CD8-positive, alpha-beta memory T cell (primary cell): ENCODE measurements around the gene PRKAG1. TPM values are rescaled to one million over a fixed set of nuclear protein-coding genes. Genes with fewer than 3 reads are reported as not detected.

Source experiments
- CTCF ChIA-PET: fragments of 350-600 bp; sonication (Branson Sonifier 250); formaldehyde crosslinking; loops from one replicate; lab custom pipeline; 2021; ENCODE audit warnings: antibody characterized with exemption; lab: Charles Lee
- POLR2A ChIA-PET: fragments of 350-600 bp; sonication (Branson Sonifier 250); formaldehyde crosslinking; loops from one replicate; lab custom pipeline; 2021; ENCODE audit warnings: antibody characterized with exemption; lab: Charles Lee
- DNase-seq, 5 donors: peaks; one replicate each; pipeline versions ENCODE4 v3.0.0 to v3.0.0-alpha.2; 2020 to 2022; ENCODE audit warnings: mixed read lengths in 1 of 5
- H3K27ac ChIP-seq: one replicate; pipeline ENCODE4 v1.7.0; 2013; ENCODE audit warnings: low read depth, mild to moderate bottlenecking, low read length, moderate library complexity
- H3K27me3 ChIP-seq: 2 replicates; pipeline ENCODE4 v1.7.0; 2013; ENCODE audit warnings: low read length, mild to moderate bottlenecking; ENCODE audit not compliant: insufficient read depth, poor library complexity, severe bottlenecking
- H3K36me3 ChIP-seq: 2 replicates; pipeline ENCODE4 v1.7.0; 2013; ENCODE audit warnings: mild to moderate bottlenecking, low read length, moderate library complexity; ENCODE audit not compliant: insufficient read depth
- H3K4me1 ChIP-seq: 2 replicates; pipeline ENCODE4 v1.7.0; 2013; ENCODE audit warnings: mild to moderate bottlenecking, low read length, moderate library complexity; ENCODE audit not compliant: insufficient read depth
- H3K4me3 ChIP-seq: 2 replicates; pipeline ENCODE4 v1.7.0; 2013; ENCODE audit warnings: mild to moderate bottlenecking, low read length
- H3K9me3 ChIP-seq: 2 replicates; pipeline ENCODE4 v1.7.0; 2013; ENCODE audit warnings: mild to moderate bottlenecking, low read length
- H3K27ac Mint-ChIP-seq, 8 donors: one replicate each; pipeline ENCODE4 v1.8.0; 2020 to 2021; ENCODE audit warnings: mixed read lengths in 8 of 8, mild to moderate bottlenecking in 6 of 8, inconsistent platforms in 3 of 8, moderate library complexity in 3 of 8
- H3K27me3 Mint-ChIP-seq, 2 donors: one replicate each; pipeline ENCODE4 v1.8.0; 2020 to 2021; ENCODE audit warnings: mixed read lengths in 2 of 2, mild to moderate bottlenecking in 1 of 2, moderate library complexity in 1 of 2
- H3K36me3 Mint-ChIP-seq, 3 donors: one replicate each; pipeline ENCODE4 v1.8.0; 2020 to 2021; ENCODE audit warnings: mixed read lengths in 3 of 3, inconsistent platforms in 1 of 3, mild to moderate bottlenecking in 1 of 3
- H3K4me1 Mint-ChIP-seq, 3 donors: one replicate each; pipeline ENCODE4 v1.8.0; 2020 to 2021; ENCODE audit warnings: mixed read lengths in 3 of 3, inconsistent platforms in 1 of 3, mild to moderate bottlenecking in 1 of 3
- H3K4me3 Mint-ChIP-seq, 7 donors: one replicate each; pipeline ENCODE4 v1.8.0; 2020 to 2021; ENCODE audit warnings: mixed read lengths in 7 of 7, mild to moderate bottlenecking in 6 of 7, moderate library complexity in 4 of 7, inconsistent platforms in 2 of 7
- H3K9me3 Mint-ChIP-seq, 5 donors: one replicate each; pipeline ENCODE4 v1.8.0; 2020 to 2022; ENCODE audit warnings: mixed read lengths in 5 of 5, mild to moderate bottlenecking in 3 of 5, moderate library complexity in 2 of 5, inconsistent platforms in 1 of 5
- polyA plus RNA-seq: library from polyadenylated mRNA; unstranded; fragments of 300-500 nt; fragmentation: Illumina TruSeq; gene quantifications from one replicate; pipeline ENCODE4 v1.2.3, GENCODE V29; 2021
- total RNA-seq, 2 experiments: library from RNA; stranded (reverse); gene quantifications; one replicate each; pipeline ENCODE4 v1.2.3, GENCODE V29; 2021

The PRKAG1 gene
- total and polyA plus RNA-seq, 3 experiments from 2014 or later = 45.9 to 78.3 (median 73.3) TPM

DNA sequence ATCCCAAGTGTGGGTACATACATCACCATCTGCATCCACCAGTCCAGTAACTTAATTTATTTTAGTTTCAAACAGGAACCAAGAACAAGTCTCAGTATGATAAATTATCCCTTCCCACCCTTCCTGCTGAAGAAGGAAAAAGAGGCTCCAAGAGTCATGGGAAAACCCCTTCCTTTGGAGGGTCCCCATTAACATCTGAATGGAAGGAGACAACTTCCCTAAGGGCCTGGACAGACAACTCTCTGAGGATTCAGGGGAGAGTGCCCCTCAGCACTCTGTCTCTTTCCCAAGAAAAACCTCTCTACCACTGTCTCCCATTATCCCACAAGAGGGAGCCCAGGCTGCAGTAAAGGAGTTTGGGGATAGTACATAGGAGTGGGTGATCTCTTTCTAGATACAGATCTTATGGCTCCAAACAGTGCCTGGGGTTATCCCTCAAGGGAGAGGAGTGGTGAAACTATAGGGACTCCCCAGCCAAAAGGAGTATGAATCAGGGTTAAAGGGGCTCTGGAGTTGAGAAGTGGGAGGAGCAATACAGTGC, 53.2 kb downstream of the PRKAG1 start:
- no peak overlapping the region for H3K4me3 ChIP-seq
- peaks cover 4 to 13% (median 5%) of the 10 kb centered on the region in 3 donors for H3K4me1 Mint-ChIP-seq
- CTCF ChIA-PET = interaction anchor here (2.5 to 4.8 kb wide), 2 partner anchors 13 to 14 kb away, joined by 6 to 45 read pairs; partner anchors contain the start of gene WNT1
- H3K36me3 ChIP-seq = no peaks in the 10 kb centered on the region
- no peak overlapping the region for H3K4me3 Mint-ChIP-seq
- no peak for DNase-seq
- no peaks in the 10 kb centered on the region for H3K9me3 ChIP-seq
- POLR2A ChIA-PET = no interaction called here
- no peaks in the 10 kb centered on the region for H3K36me3 Mint-ChIP-seq
- H3K27me3 Mint-ChIP-seq = peaks cover 0 to 6% of the 10 kb centered on the region in 2 donors
- no peak overlapping the region for H3K27ac ChIP-seq
- no peaks in the 10 kb centered on the region for H3K9me3 Mint-ChIP-seq
- H3K27ac Mint-ChIP-seq = peak overlapping the region in 1 of 8 donors; percentile 14
- peaks cover 13% of the 10 kb centered on the region for H3K4me1 ChIP-seq
- H3K27me3 ChIP-seq = peaks cover 3% of the 10 kb centered on the region

DNA sequence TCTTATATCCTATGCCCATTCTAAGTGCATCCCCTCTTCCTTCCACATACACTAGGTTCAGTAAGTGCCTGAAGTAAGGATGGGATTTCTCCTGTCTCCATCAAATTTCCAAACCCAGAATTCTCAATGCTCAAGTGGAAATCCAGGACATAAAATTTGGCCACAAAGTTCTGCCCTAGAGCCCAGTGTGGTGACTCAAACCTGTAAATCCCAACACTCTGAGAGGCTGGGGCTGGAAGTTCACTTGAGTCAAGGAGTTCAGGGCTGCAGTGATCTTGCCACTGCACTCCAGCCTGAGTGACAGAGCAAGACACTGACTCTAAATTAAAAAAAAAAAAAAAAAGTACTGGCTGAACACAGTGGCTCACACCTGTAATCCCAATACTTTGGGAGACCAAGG, 56.8 kb downstream of the PRKAG1 start:
- ChIA-PET POLR2A (no interaction called here), CTCF (interaction anchor here (1.2 to 1.3 kb wide), 2 partner anchors 16 to 35 kb away, joined by 3 to 4 read pairs; no protein-coding TSS in a partner anchor)
- no peaks in the 10 kb centered on the region for H3K36me3 ChIP-seq
- Mint-ChIP-seq H3K27me3 (peaks cover 0 to 6% of the 10 kb centered on the region in 2 donors), H3K36me3 (peaks cover 0 to 7% (median 0%) of the 10 kb centered on the region in 3 donors), H3K4me1 (peaks cover 8 to 14% (median 8%) of the 10 kb centered on the region in 3 donors), H3K4me3 (no peak overlapping the region), H3K27ac (no peak overlapping the region), H3K9me3 (no peaks in the 10 kb centered on the region)
- H3K27me3 ChIP-seq = no peaks in the 10 kb centered on the region
- no peak overlapping the region for H3K4me3 ChIP-seq
- no peak for DNase-seq
- H3K9me3 ChIP-seq = no peaks in the 10 kb centered on the region
- no peak overlapping the region for H3K27ac ChIP-seq
- peaks cover 6% of the 10 kb centered on the region for H3K4me1 ChIP-seq

DNA sequence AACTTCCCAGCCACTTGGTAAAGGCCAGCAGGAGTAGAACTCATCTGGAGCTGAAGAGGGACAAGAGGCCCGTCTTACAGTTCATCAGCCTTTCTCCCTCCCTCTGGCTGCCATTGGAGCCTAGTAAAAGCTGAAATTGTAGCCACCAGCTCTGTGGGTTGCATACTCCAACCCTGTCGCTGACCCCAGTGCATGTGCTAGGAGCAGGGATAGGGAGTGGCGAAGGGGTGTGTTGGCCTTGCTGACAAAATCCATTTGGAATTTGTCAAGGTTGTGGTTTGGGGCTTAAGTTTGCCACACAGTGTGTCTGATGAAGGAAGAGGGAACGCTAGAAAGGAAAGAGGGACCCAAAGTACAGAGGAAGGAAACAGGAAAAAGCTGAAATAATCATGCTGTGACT, 57.2 kb downstream of the PRKAG1 start:
- Histone ChIP-seq H3K4me3 (no peak overlapping the region), H3K4me1 (peaks cover 9% of the 10 kb centered on the region), H3K27ac (no peak overlapping the region), H3K27me3 (no peaks in the 10 kb centered on the region), H3K9me3 (no peaks in the 10 kb centered on the region), H3K36me3 (no peaks in the 10 kb centered on the region)
- CTCF ChIA-PET = interaction anchor here (0.8 to 1.3 kb wide), 3 partner anchors 16 to 35 kb away, joined by 3 to 4 read pairs (median 3); no protein-coding TSS in a partner anchor
- peaks cover 0 to 6% of the 10 kb centered on the region in 2 donors for H3K27me3 Mint-ChIP-seq
- DNase-seq = no peak
- POLR2A ChIA-PET = no interaction called here
- H3K36me3 Mint-ChIP-seq = peaks cover 0 to 11% (median 0%) of the 10 kb centered on the region in 3 donors
- H3K9me3 Mint-ChIP-seq = no peaks in the 10 kb centered on the region
- H3K4me3 Mint-ChIP-seq = no peak overlapping the region
- no peak overlapping the region for H3K27ac Mint-ChIP-seq
- peaks cover 13 to 18% (median 13%) of the 10 kb centered on the region in 3 donors for H3K4me1 Mint-ChIP-seq

DNA sequence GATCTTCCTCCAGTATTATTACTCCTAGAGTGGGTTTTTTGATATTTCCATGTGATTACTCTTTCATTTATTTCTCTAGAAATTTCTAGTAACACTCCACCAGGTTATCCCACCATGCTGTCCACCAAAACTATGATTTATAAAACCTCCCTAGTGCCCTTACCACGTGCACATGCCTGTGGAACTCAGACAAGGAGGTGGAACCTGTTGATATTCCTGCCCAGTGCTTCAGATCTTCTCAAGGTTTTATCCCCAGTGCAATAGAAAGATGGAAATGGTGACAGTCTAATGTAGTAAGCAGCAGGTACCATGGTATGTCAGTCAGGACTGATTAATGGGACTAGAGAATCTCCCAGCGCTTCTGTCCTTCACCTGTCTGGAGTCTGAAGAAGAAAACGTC, 57.7 kb downstream of the PRKAG1 start:
- no peaks in the 10 kb centered on the region for H3K9me3 ChIP-seq
- ChIA-PET POLR2A (no interaction called here), CTCF (interaction anchor here (0.8 to 1.2 kb wide), 2 partner anchors 31 to 36 kb away, joined by 3 read pairs; no protein-coding TSS in a partner anchor)
- H3K4me1 ChIP-seq = peaks cover 14% of the 10 kb centered on the region
- no peaks in the 10 kb centered on the region for H3K9me3 Mint-ChIP-seq
- peaks cover 0 to 6% of the 10 kb centered on the region in 2 donors for H3K27me3 Mint-ChIP-seq
- no peaks in the 10 kb centered on the region for H3K36me3 ChIP-seq
- peaks cover 18 to 23% (median 18%) of the 10 kb centered on the region in 3 donors for H3K4me1 Mint-ChIP-seq
- peaks cover 0 to 11% (median 0%) of the 10 kb centered on the region in 3 donors for H3K36me3 Mint-ChIP-seq
- peak overlapping the region in 2 of 7 donors; percentile 55 to 64 for H3K4me3 Mint-ChIP-seq
- H3K27ac ChIP-seq = no peak overlapping the region
- H3K27ac Mint-ChIP-seq = peak overlapping the region in 1 of 8 donors; percentile 23
- no peak overlapping the region for H3K4me3 ChIP-seq
- H3K27me3 ChIP-seq = no peaks in the 10 kb centered on the region
- DNase-seq = no peak

DNA sequence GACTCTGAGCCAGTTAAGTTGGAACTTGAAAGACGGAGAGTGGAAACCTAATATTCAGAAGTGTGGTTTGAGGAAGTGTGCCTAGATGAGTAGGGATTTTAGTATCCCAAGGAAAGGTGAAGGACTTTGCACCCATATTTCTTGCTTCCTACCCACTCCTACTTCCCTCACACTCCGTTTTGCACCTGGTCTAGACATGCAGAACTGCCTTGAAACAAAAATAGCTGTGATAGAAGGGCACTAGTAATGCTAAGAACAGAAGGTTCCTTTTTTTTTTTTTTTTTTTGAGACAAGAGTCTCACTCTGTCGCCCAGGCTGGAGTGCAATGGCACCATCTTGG, 60.6 kb downstream of the PRKAG1 start:
- H3K4me3 Mint-ChIP-seq = peak overlapping the region; percentile 93 to 99 (median 96)
- H3K4me3 ChIP-seq = peak overlapping the region; percentile 83
- peak overlapping the region; percentile 84 for H3K27ac ChIP-seq
- H3K27ac Mint-ChIP-seq = peak overlapping the region in 7 of 8 donors; percentile 68 to 97 (median 93)
- ChIA-PET POLR2A (interaction anchor here (1.0 to 1.4 kb wide), 8 partner anchors 16 to 173 kb away, joined by 3 to 18 read pairs (median 4); partner anchors contain the start of genes DDX23, FKBP11, LMBR1L and TUBA1B), CTCF (interaction anchor here (0.8 to 4.3 kb wide), 12 partner anchors 11 to 107 kb away, joined by 3 to 50 read pairs (median 5); partner anchors contain the start of genes FKBP11 and WNT1)
- H3K4me1 ChIP-seq = peaks cover 33% of the 10 kb centered on the region
- H3K9me3 ChIP-seq = no peaks in the 10 kb centered on the region
- DNase-seq = no peak
- H3K36me3 ChIP-seq = no peaks in the 10 kb centered on the region
- peaks cover 0 to 14% (median 0%) of the 10 kb centered on the region in 3 donors for H3K36me3 Mint-ChIP-seq
- H3K27me3 ChIP-seq = no peaks in the 10 kb centered on the region
- H3K4me1 Mint-ChIP-seq = peaks cover 34 to 48% (median 41%) of the 10 kb centered on the region in 3 donors
- peaks cover 0 to 6% of the 10 kb centered on the region in 2 donors for H3K27me3 Mint-ChIP-seq
- no peaks in the 10 kb centered on the region for H3K9me3 Mint-ChIP-seq

DNA sequence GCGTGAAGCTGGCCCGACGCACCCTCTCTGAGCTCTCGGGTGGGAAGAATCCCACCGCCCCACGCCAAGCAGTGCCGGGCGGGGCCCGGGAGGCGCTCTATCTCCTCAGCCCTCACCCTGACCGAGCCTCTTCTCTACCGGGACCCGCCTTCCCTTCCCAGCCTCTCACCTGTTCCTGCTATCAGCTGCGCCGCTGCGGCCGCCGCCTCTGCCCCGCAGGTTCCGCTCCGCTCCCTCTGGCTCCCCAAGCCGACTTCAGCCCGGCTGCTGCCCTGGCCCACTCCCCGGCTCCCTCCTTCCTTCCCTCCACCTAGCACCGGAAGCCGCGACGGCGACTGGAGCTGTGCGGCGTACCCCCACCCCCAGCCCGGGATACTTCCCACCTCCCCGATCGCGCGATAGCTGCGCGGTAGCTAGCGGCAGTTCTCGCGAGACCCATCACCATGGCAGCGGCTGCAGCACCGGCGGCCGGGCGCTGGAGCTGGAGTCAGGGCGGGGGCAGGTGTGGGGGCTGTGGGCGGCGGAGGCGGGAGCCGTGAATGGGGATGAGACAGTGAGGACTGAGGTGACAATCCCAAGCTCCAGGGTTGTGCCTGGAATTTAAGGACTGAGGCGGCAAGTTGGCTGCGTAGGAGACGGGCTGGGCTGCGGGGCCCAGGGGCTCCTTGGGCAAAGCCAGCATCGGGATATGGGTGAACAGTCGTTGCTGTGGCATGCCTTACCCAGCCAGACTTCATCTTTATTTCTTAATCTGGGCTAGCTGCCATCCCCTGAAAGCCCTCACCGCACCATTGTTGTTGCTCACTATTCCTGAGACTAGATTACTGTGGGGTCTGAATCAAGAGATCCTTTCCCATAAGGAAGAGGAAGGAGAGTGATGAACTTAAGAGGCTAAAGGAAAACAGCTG, 61.2 kb downstream of the PRKAG1 start, which contains the start of gene ARF3:
Gene ARF3 (minus strand): TSS at position 347 of the 908 bp plus-strand sequence. CDS start 16,392 bp downstream, outside the sequence.
- Mint-ChIP-seq H3K27ac (peak within 1 kb of the TSS; percentile 68 to 97 (median 93)), H3K27me3 (peaks cover 0 to 6% of the 10 kb centered on the region in 2 donors), H3K9me3 (no peaks in the 10 kb centered on the region), H3K4me1 (peaks cover 35 to 54% (median 44%) of the 10 kb centered on the region in 3 donors), H3K4me3 (peak within 1 kb of the TSS; percentile 93 to 99 (median 96)), H3K36me3 (peaks cover 0 to 20% (median 0%) of the 10 kb centered on the region in 3 donors)
- ChIA-PET POLR2A (interaction anchor here (0.6 to 1.4 kb wide), 9 partner anchors 10 to 173 kb away, joined by 3 to 18 read pairs (median 4); partner anchors contain the start of genes DDX23, FKBP11, LMBR1L and TUBA1B), CTCF (interaction anchor here (0.6 to 4.3 kb wide), 20 partner anchors 12 to 107 kb away, joined by 3 to 50 read pairs (median 4); partner anchors contain the start of genes FKBP11 and WNT1)
- no peaks in the 10 kb centered on the region for H3K27me3 ChIP-seq
- peak; percentile 90 to 96 (median 92) for DNase-seq
- peak within 1 kb of the TSS; percentile 83 for H3K4me3 ChIP-seq
- peak within 1 kb of the TSS; percentile 84 for H3K27ac ChIP-seq
- H3K9me3 ChIP-seq = no peaks in the 10 kb centered on the region
- H3K36me3 ChIP-seq = peaks cover 6% of the 10 kb centered on the region
- peaks cover 33% of the 10 kb centered on the region for H3K4me1 ChIP-seq
